Left ventricle myocardium inferior (tissue), 1 donor: ENCODE results near the gene DACH1. TPM values are rescaled to one million over a fixed set of nuclear protein-coding genes. Genes with fewer than 3 reads are reported as not detected.

Source experiments
- DNase-seq: peaks from one replicate; pipeline ENCODE4 v3.0.0-alpha.2; 2020
- H3K27ac ChIP-seq: fragments of 200-600 bp; replicated peaks from 2 replicates; pipeline ENCODE4 v1.8.0; 2021
- H3K27me3 ChIP-seq: fragments of 200-600 bp; 2 replicates; pipeline ENCODE4 v1.8.0; 2021; ENCODE audit warnings: low read depth
- H3K36me3 ChIP-seq: fragments of 200-600 bp; 2 replicates; pipeline ENCODE4 v1.8.0; 2021
- H3K4me1 ChIP-seq: fragments of 200-600 bp; 2 replicates; pipeline ENCODE4 v1.8.0; 2021
- H3K4me3 ChIP-seq: fragments of 200-600 bp; 2 replicates; pipeline ENCODE4 v1.8.0; 2021; ENCODE audit warnings: mild to moderate bottlenecking, moderate library complexity
- H3K9me3 ChIP-seq: fragments of 200-600 bp; replicated peaks from 2 replicates; pipeline ENCODE4 v1.8.0; 2021
- CTCF ChIP-seq: fragments of 200-600 bp; IDR thresholded peaks from 2 replicates; pipeline ENCODE4 v1.8.0; 2021; ENCODE audit warnings: antibody characterized with exemption, mild to moderate bottlenecking, borderline replicate concordance
- intact Hi-C: fragments of 100-400 bp; cut with micrococcal nuclease; formaldehyde crosslinking; loops from one replicate; pipeline ENCODE4 v1.11.0; 2022
- total RNA-seq: library from RNA; stranded (reverse); fragmentation: NEBNext Ultra II Directional; extraction: Animal tissue kit (Norgen Biotek cat#: 25700); gene quantifications from one replicate; pipeline ENCODE4 v1.2.1, GENCODE V29; 2021
- donor health status: DM: no; HTN: yes; CAD: no; lungs with severe emphysema.

DACH1 gene
- total RNA-seq, 1 donor from 2014 or later = 3.4 TPM

GRCh38 chr13:71394176-71394575 is 472.8 kb downstream of the DACH1 start:
- H3K27me3 ChIP-seq = no peaks in the 10 kb centered on the region
- peaks cover 5% of the 10 kb centered on the region for H3K4me1 ChIP-seq
- H3K9me3 ChIP-seq = peaks cover 18% of the 10 kb centered on the region
- no peaks in the 10 kb centered on the region for H3K36me3 ChIP-seq
- H3K4me3 ChIP-seq = no peak overlapping the region
- no peak for DNase-seq
- TF ChIP-seq CTCF = no peak
- intact Hi-C loops = no loop called here
- peak overlapping the region; percentile 43 for H3K27ac ChIP-seq
